ENCODE data around the gene CLMP. TPM values are rescaled to one million over a fixed set of nuclear protein-coding genes. Genes with fewer than 3 reads are reported as not detected.
A peak's percentile ranks its signal among the peaks of the same experiment; 100 is the strongest.

The CLMP gene
- total and polyA plus RNA-seq, 2 experiments from 2014 or later = 7.1 to 18.4 TPM

DNA sequence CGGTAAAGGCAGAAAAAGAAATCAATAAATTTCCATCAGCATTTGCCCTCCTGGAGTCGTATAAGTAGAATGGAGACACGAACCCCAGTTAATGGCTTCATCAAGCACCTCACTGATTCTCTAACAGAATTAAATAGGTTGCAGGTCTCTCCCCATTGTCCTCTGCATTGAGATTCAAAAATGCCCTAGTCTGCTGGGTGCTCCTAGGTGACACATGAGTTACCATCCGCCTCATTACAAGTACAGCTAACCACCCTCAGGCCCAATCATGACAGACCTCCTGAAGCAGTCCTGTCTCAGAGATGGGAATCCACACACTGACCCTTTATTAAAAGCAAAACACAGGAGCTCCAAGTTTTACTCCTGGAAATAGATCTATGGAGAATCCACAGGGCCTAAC lies 164.5 kb downstream of the CLMP start (continued):
- no peak for TF ChIP-seq POLR2AphosphoS5 (IDR thresholded peaks at IDR 0.05; ENCODE audit: low read depth)
- no peak for TF ChIP-seq STAT1 (IDR thresholded peaks at IDR 0.05; ENCODE audit: unreplicated experiment)
- TF ChIP-seq CREB1 (CRISPR knock-in tag; IDR thresholded peaks at IDR 0.05; ENCODE audit: low read depth) = no peak
- TF ChIP-seq, protein P1, sequence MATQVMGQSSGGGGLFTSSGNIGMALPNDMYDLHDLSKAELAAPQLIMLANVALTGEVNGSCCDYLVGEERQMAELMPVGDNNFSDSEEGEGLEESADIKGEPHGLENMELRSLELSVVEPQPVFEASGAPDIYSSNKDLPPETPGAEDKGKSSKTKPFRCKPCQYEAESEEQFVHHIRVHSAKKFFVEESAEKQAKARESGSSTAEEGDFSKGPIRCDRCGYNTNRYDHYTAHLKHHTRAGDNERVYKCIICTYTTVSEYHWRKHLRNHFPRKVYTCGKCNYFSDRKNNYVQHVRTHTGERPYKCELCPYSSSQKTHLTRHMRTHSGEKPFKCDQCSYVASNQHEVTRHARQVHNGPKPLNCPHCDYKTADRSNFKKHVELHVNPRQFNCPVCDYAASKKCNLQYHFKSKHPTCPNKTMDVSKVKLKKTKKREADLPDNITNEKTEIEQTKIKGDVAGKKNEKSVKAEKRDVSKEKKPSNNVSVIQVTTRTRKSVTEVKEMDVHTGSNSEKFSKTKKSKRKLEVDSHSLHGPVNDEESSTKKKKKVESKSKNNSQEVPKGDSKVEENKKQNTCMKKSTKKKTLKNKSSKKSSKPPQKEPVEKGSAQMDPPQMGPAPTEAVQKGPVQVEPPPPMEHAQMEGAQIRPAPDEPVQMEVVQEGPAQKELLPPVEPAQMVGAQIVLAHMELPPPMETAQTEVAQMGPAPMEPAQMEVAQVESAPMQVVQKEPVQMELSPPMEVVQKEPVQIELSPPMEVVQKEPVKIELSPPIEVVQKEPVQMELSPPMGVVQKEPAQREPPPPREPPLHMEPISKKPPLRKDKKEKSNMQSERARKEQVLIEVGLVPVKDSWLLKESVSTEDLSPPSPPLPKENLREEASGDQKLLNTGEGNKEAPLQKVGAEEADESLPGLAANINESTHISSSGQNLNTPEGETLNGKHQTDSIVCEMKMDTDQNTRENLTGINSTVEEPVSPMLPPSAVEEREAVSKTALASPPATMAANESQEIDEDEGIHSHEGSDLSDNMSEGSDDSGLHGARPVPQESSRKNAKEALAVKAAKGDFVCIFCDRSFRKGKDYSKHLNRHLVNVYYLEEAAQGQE (IDR thresholded peaks at IDR 0.05; ENCODE audit: unreplicated experiment) = no peak
- TF ChIP-seq JUNB (IDR thresholded peaks at IDR 0.05; ENCODE audit: unreplicated experiment) = no peak
- TF ChIP-seq EZH2phosphoT487 (IDR thresholded peaks at IDR 0.05; ENCODE audit: unreplicated experiment) = no peak

- peaks cover 2% of the 10 kb centered on the region; the same call in 1 of the 3 replicates for H3K4me1 Mint-ChIP-seq
Measured at GRCh38 chr11:123020968-123021367, 174.1 kb downstream of the CLMP start.

More at GRCh38 chr11:123020968-123021367, 174.1 kb downstream of the CLMP start:
- Mint-ChIP-seq H3K27me3 (ENCODE audit: insufficient read depth, low read depth, poor library complexity) (peaks cover 10% of the 10 kb centered on the region), H3K4me3 (no peak overlapping the region), H3K27ac (no peak overlapping the region), H3K9me3 (no peaks in the 10 kb centered on the region; the same call in 2 of the 3 replicates), H3K36me3 (ENCODE audit: low read depth) (no peaks in the 10 kb centered on the region)
- Histone ChIP-seq H4K20me1 (replicated peaks; ENCODE audit: insufficient read depth) (no peaks in the 10 kb centered on the region), H3K27me3 (ENCODE audit: insufficient read depth) (no peaks in the 10 kb centered on the region), H2AFZ (peak overlapping the region; percentile 44), H3K4me3 (no peak overlapping the region), H3K27ac (ENCODE audit: low read depth) (no peak overlapping the region), H3F3A (replicated peaks; ENCODE audit: low read depth) (no peaks in the 10 kb centered on the region), H3K4me1 (ENCODE audit: insufficient read depth) (no peaks in the 10 kb centered on the region), H3K36me3 (ENCODE audit: insufficient read depth) (no peaks in the 10 kb centered on the region), H3K79me2 (replicated peaks; ENCODE audit: insufficient read depth) (no peaks in the 10 kb centered on the region), H3K9me2 (ENCODE audit: insufficient read depth) (no peaks in the 10 kb centered on the region), H3K4me2 (no peak overlapping the region)
- ATAC-seq (peak; percentile 94), DNase-seq (ENCODE audit: low spot score) (peak; percentile 88)
- TF ChIP-seq, protein P2, sequence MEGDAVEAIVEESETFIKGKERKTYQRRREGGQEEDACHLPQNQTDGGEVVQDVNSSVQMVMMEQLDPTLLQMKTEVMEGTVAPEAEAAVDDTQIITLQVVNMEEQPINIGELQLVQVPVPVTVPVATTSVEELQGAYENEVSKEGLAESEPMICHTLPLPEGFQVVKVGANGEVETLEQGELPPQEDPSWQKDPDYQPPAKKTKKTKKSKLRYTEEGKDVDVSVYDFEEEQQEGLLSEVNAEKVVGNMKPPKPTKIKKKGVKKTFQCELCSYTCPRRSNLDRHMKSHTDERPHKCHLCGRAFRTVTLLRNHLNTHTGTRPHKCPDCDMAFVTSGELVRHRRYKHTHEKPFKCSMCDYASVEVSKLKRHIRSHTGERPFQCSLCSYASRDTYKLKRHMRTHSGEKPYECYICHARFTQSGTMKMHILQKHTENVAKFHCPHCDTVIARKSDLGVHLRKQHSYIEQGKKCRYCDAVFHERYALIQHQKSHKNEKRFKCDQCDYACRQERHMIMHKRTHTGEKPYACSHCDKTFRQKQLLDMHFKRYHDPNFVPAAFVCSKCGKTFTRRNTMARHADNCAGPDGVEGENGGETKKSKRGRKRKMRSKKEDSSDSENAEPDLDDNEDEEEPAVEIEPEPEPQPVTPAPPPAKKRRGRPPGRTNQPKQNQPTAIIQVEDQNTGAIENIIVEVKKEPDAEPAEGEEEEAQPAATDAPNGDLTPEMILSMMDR (conservative IDR thresholded peaks at IDR 0.05; ENCODE audit: low read depth in 2 of 2) = peak; percentile 74 to 82
- TF ChIP-seq, protein P3, sequence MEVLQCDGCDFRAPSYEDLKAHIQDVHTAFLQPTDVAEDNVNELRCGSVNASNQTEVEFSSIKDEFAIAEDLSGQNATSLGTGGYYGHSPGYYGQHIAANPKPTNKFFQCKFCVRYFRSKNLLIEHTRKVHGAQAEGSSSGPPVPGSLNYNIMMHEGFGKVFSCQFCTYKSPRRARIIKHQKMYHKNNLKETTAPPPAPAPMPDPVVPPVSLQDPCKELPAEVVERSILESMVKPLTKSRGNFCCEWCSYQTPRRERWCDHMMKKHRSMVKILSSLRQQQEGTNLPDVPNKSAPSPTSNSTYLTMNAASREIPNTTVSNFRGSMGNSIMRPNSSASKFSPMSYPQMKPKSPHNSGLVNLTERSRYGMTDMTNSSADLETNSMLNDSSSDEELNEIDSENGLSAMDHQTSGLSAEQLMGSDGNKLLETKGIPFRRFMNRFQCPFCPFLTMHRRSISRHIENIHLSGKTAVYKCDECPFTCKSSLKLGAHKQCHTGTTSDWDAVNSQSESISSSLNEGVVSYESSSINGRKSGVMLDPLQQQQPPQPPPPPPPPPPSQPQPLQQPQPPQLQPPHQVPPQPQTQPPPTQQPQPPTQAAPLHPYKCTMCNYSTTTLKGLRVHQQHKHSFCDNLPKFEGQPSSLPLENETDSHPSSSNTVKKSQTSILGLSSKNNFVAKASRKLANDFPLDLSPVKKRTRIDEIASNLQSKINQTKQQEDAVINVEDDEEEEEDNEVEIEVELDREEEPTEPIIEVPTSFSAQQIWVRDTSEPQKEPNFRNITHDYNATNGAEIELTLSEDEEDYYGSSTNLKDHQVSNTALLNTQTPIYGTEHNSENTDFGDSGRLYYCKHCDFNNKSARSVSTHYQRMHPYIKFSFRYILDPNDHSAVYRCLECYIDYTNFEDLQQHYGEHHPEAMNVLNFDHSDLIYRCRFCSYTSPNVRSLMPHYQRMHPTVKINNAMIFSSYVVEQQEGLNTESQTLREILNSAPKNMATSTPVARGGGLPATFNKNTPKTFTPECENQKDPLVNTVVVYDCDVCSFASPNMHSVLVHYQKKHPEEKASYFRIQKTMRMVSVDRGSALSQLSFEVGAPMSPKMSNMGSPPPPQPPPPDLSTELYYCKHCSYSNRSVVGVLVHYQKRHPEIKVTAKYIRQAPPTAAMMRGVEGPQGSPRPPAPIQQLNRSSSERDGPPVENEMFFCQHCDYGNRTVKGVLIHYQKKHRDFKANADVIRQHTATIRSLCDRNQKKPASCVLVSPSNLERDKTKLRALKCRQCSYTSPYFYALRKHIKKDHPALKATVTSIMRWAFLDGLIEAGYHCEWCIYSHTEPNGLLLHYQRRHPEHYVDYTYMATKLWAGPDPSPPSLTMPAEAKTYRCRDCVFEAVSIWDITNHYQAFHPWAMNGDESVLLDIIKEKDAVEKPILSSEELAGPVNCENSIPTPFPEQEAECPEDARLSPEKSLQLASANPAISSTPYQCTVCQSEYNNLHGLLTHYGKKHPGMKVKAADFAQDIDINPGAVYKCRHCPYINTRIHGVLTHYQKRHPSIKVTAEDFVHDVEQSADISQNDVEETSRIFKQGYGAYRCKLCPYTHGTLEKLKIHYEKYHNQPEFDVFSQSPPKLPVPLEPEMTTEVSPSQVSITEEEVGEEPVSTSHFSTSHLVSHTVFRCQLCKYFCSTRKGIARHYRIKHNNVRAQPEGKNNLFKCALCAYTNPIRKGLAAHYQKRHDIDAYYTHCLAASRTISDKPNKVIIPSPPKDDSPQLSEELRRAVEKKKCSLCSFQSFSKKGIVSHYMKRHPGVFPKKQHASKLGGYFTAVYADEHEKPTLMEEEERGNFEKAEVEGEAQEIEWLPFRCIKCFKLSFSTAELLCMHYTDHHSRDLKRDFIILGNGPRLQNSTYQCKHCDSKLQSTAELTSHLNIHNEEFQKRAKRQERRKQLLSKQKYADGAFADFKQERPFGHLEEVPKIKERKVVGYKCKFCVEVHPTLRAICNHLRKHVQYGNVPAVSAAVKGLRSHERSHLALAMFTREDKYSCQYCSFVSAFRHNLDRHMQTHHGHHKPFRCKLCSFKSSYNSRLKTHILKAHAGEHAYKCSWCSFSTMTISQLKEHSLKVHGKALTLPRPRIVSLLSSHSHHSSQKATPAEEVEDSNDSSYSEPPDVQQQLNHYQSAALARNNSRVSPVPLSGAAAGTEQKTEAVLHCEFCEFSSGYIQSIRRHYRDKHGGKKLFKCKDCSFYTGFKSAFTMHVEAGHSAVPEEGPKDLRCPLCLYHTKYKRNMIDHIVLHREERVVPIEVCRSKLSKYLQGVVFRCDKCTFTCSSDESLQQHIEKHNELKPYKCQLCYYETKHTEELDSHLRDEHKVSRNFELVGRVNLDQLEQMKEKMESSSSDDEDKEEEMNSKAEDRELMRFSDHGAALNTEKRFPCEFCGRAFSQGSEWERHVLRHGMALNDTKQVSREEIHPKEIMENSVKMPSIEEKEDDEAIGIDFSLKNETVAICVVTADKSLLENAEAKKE (CRISPR knock-in tag; IDR thresholded peaks at IDR 0.05) = no peak
